GM19099 (cell line): ENCODE measurements around the gene DEUP1.

Source experiments
- POLR2A ChIP-seq: IDR thresholded peaks from 3 replicates; pipeline ENCODE4 v1.6.1; 2011; ENCODE audit warnings: low read depth; ENCODE audit not compliant: insufficient read length; ENCODE audit errors: extremely low read depth

The DEUP1 gene

DNA sequence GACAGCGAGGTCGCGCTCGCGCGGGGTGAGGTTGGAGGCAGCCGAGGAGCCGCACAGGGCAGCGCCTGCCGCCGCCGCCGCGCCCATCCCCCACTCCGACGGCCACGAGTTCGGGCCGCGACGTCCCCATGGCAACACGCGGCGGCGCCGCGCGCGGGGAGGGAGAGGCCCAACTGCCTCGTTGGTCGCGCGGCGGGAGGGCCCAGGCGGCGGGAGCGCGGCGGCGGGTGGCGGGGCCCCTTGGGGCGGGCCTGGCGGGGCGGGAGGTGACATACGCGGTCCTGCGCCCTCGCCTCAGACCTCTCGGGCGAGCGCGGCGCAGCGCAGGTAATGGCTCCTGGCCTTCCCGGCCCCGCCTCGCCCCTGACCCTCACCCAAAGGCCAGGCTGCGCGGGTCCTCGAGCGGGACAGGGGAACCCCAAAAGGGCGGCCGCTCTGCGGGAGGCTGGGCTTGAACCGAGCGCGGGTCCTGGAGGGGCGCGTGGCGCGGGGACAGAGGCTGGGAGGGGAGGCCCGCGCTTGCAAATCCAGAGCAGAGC, at the start of gene DEUP1:
Gene DEUP1, plus strand, starts transcription at position 297 of the 539 bp plus-strand sequence. CDS start 1,518 bp downstream, outside the sequence.
- TF ChIP-seq POLR2A, result no peak

GRCh38 chr11:93285430-93285829, 45.1 kb upstream of the DEUP1 start:
- TF ChIP-seq POLR2A, result no peak

- TF ChIP-seq POLR2A, result no peak
Observed at GRCh38 chr11:93287434-93287833, 43.1 kb upstream of the DEUP1 start.

DNA sequence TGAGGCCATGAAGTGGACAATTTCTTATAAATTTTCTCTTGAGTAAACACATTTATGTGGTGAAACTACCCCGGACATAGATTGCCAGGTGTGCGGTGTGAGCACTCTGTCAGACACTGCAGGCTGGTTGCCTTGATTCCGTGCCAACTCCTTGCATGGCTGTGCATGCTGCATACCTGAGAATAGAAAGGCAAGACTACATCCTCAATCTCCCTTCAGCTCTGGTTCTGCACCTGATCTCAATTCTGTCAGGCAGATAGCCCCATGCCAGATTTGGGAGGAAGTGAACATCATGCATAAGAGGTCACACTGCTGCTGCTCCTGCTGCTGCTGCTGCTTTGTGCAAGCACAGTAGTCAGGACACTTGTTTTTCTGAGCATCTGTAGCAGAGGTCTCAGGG, 42.5 kb upstream of the DEUP1 start:
- TF ChIP-seq POLR2A, result no peak

GRCh38 chr11:93288767-93289166, 41.8 kb upstream of the DEUP1 start:
- no peak for TF ChIP-seq POLR2A

DNA sequence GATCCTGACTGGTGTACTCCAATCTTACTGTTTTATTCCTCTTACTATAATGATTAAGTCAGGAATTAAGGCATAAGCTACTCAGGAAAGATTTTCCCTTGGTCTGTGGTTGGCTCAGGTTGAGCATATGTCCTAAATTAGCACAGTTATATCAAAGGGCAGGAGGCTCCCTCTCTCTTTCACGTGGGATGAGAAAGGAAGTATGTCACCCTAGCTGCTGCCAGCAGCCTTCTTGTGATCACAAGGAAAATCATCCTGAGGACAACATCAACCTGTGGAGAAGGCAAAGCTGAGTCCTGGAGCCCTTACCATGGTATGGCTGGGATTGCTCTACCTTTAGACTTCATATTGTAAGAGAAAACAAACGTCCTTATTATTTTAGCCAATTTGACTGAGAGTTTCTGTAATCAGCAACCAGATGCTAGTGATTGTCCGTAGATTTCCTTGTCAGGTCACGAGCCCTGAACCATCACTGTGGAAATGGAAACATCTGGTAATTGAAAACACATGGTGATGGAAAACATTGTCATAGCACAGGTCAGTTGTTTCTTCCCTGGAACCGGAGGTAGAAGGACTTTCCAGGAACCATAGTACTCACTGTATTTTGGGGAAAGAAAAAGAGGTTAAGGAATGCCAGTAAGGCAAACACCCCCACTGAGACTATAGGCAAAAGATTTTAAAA, 40.6 kb upstream of the DEUP1 start:
- no peak for TF ChIP-seq POLR2A

- TF ChIP-seq POLR2A, result no peak
Observed at GRCh38 chr11:93291110-93291509, 39.4 kb upstream of the DEUP1 start.

DNA sequence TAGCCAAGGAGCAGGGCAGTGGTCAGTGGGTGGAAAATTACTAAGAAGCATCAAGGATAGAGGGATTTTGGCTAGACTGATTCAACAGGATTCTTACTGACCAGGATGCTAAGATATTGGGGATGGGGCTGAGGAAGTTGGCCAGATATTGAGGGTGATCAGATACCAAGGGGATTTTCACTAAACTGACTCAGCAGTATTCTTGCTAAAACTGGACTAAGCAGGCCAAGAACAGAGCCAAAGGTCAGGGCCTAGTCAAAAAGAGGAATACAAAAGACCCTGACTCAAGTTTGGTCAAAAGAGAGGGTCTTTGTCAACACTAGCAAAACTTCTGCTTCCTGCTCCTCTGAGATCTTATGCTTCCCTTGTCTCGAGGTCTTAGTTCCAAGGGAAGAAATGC, 38.6 kb upstream of the DEUP1 start:
- TF ChIP-seq POLR2A, result no peak

- no peak for TF ChIP-seq POLR2A
Observed at GRCh38 chr11:93295921-93296575, 34.5 kb upstream of the DEUP1 start.

DNA sequence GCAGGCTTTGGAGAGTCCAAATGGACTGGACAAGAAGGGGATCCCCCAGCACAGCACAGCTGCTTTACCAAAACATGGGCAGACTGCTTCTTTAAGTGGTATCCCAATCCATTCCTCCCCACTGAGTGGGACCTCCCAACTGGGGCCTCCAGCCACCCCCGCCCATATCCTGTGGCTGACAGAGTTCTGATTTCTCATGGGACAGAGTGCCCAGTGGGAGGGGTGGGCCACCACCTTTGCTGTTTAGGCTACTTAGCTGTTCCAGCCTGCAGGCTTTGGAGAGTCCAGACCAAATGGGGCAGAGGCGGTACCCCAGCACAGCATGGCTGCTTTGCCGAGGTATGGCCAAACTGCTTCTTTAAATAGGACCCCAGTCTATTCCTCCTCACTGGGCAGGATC, 26.9 kb upstream of the DEUP1 start:
- no peak for TF ChIP-seq POLR2A

- TF ChIP-seq POLR2A, result no peak
Observed at GRCh38 chr11:93319224-93319839, 11.2 kb upstream of the DEUP1 start.

- no peak for TF ChIP-seq POLR2A
Observed at GRCh38 chr11:93320230-93320629, 10.3 kb upstream of the DEUP1 start.

DNA sequence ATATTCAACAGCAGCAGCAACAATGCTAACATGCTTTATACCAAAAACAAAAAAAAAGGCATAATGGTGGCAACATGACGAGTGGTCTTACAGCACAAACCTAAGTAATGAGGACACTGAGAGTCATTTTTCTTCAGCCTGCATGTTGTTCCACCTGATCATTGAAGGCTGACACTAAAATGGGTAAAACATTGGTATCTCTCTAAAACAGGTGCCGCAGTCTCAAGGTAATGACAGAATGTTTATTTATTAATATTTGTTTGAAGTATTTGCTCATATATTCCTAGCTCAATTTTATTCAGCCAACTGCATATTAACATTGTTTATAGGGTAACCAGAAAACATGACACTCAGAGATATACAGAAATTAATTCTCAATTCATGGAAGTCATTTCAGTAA, 8.3 kb upstream of the DEUP1 start:
- TF ChIP-seq POLR2A, result no peak

GRCh38 chr11:93323747-93324146, 6.8 kb upstream of the DEUP1 start:
- TF ChIP-seq POLR2A, result no peak

DNA sequence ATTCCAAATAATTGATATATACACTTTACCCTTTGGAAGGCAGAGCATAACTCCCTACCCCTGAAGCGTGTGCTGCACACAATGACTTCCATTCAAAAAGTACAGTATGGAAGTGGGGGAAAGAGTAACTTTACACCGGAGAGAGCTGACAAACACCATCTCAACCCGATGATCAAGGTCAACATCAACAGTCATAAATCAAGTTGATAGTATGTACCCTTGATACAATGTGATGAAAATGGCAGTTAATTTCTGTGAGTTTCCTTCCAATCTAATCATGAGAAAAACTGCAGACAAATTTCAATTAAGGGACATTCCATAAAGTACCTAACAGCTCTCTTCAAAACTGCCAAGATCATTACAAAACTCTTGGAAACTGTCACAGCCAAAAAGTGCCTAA, 6.0 kb upstream of the DEUP1 start:
- no peak for TF ChIP-seq POLR2A

GRCh38 chr11:93326681-93327080, 3.9 kb upstream of the DEUP1 start:
- TF ChIP-seq POLR2A, result no peak

GRCh38 chr11:93329936-93330445, 551 bp upstream of the DEUP1 start:
- TF ChIP-seq POLR2A, result no peak

GRCh38 chr11:93340223-93340622, 9.7 kb downstream of the DEUP1 start:
- no peak for TF ChIP-seq POLR2A
